Left ventricle myocardium inferior (tissue), 1 donor: Measurements from ENCODE around the gene XPR1. TPM values are rescaled to one million over a fixed set of nuclear protein-coding genes. Genes with fewer than 3 reads are reported as not detected.

Experiments used
- DNase-seq: peaks from one replicate; pipeline ENCODE4 v3.0.0-alpha.2; 2020
- H3K27ac ChIP-seq: fragments of 200-600 bp; replicated peaks from 2 replicates; pipeline ENCODE4 v1.8.0; 2021
- H3K27me3 ChIP-seq: fragments of 200-600 bp; 2 replicates; pipeline ENCODE4 v1.8.0; 2021; ENCODE audit warnings: low read depth
- H3K36me3 ChIP-seq: fragments of 200-600 bp; 2 replicates; pipeline ENCODE4 v1.8.0; 2021
- H3K4me1 ChIP-seq: fragments of 200-600 bp; 2 replicates; pipeline ENCODE4 v1.8.0; 2021
- H3K4me3 ChIP-seq: fragments of 200-600 bp; 2 replicates; pipeline ENCODE4 v1.8.0; 2021; ENCODE audit warnings: mild to moderate bottlenecking, moderate library complexity
- H3K9me3 ChIP-seq: fragments of 200-600 bp; replicated peaks from 2 replicates; pipeline ENCODE4 v1.8.0; 2021
- intact Hi-C: fragments of 100-400 bp; cut with micrococcal nuclease; formaldehyde crosslinking; loops from one replicate; pipeline ENCODE4 v1.11.0; 2022
- total RNA-seq: library from RNA; stranded (reverse); fragmentation: NEBNext Ultra II Directional; extraction: Animal tissue kit (Norgen Biotek cat#: 25700); gene quantifications from one replicate; pipeline ENCODE4 v1.2.1, GENCODE V29; 2021
- TF ChIP-seq, protein P1 (sequence below): fragments of 200-600 bp; IDR thresholded peaks from 2 replicates; pipeline ENCODE4 v1.8.0; 2021; ENCODE audit warnings: antibody characterized with exemption, mild to moderate bottlenecking, borderline replicate concordance
- donor health status: DM: no; HTN: yes; CAD: no; lungs with severe emphysema.

The XPR1 gene
- total RNA-seq, 1 donor from 2014 or later = 60.4 TPM

DNA sequence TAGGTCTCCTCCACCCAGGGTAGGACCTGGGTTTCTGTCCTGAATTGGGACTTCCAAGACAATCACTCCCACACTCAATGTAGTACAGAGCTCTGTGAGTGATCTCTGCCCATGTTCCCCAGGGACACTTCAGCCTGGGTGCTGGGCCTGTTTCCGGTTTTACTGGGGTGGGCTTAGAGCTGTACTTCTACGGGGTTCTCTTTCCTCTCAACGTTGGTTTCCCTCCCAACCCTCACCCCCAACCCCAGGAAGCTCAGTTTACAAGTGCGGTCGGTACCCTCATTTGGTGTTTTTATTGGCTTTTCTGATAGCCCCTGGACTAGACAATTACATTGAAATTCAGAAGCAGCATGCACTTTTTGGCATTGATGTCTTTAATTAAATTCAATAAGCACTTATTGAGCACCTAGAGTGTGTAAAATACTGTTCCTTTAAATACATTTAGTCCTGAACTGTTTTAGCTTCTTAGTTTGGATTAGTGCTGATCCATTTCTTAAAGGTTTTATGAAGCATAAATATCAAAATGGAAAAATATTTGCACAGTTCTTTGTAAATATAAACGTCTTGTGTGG lies 542 bp upstream of the XPR1 start:
- TF ChIP-seq, protein P1, sequence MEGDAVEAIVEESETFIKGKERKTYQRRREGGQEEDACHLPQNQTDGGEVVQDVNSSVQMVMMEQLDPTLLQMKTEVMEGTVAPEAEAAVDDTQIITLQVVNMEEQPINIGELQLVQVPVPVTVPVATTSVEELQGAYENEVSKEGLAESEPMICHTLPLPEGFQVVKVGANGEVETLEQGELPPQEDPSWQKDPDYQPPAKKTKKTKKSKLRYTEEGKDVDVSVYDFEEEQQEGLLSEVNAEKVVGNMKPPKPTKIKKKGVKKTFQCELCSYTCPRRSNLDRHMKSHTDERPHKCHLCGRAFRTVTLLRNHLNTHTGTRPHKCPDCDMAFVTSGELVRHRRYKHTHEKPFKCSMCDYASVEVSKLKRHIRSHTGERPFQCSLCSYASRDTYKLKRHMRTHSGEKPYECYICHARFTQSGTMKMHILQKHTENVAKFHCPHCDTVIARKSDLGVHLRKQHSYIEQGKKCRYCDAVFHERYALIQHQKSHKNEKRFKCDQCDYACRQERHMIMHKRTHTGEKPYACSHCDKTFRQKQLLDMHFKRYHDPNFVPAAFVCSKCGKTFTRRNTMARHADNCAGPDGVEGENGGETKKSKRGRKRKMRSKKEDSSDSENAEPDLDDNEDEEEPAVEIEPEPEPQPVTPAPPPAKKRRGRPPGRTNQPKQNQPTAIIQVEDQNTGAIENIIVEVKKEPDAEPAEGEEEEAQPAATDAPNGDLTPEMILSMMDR = no peak
- Histone ChIP-seq H3K4me1 (peaks cover 61% of the 10 kb centered on the region), H3K27me3 (no peaks in the 10 kb centered on the region), H3K27ac (peak overlapping the region; percentile 96), H3K36me3 (no peaks in the 10 kb centered on the region), H3K9me3 (no peaks in the 10 kb centered on the region), H3K4me3 (peak overlapping the region; percentile 80)
- intact Hi-C loops = loop anchor here (10.0 kb wide), 1 partner anchor 224 kb away; no protein-coding TSS in a partner anchor
- DNase-seq = no peak

DNA sequence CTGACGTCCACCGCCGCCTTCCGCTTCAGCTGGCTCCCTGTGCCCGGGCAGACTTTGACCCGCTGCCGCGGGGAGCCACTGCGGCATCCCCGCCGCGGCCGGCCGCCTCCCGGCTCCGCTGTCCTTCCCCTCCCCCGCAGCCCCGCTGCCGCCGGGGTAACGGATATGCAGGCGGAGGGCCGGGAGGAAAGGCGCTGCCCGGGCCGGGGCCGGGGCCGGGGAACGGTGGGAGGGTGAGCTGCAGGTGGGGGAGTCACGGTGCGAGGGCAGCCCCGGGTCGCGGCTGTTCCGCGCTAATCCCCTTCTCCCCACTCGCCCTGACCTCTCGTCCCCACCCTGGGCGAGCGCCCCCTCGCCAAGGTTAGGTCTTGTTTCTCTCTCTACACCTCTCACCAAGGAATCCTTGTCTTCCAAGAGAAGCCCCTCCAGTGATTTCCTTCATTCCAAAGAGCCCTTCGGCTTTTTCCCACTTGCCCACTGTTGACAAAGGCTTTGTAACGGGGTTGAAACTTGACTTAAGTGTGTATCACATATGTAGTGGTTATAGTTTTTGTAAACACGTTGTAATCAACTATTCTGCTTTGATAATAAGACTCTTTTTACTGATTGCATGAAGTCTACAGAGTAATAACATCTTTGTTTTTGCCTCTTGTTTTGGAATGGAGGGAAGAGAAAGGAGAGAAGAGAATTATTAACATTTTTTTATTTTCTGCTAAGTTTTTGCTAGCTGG lies 669 bp downstream of the XPR1 start:
- Histone ChIP-seq H3K9me3 (no peaks in the 10 kb centered on the region), H3K4me1 (peaks cover 73% of the 10 kb centered on the region), H3K27ac (peak overlapping the region; percentile 96), H3K27me3 (no peaks in the 10 kb centered on the region), H3K4me3 (peak overlapping the region; percentile 80), H3K36me3 (no peaks in the 10 kb centered on the region)
- intact Hi-C loops = loop anchor here (10.0 kb wide), 1 partner anchor 222 kb away; no protein-coding TSS in a partner anchor
- TF ChIP-seq, protein P1 = no peak
- DNase-seq = peak; percentile 62

DNA sequence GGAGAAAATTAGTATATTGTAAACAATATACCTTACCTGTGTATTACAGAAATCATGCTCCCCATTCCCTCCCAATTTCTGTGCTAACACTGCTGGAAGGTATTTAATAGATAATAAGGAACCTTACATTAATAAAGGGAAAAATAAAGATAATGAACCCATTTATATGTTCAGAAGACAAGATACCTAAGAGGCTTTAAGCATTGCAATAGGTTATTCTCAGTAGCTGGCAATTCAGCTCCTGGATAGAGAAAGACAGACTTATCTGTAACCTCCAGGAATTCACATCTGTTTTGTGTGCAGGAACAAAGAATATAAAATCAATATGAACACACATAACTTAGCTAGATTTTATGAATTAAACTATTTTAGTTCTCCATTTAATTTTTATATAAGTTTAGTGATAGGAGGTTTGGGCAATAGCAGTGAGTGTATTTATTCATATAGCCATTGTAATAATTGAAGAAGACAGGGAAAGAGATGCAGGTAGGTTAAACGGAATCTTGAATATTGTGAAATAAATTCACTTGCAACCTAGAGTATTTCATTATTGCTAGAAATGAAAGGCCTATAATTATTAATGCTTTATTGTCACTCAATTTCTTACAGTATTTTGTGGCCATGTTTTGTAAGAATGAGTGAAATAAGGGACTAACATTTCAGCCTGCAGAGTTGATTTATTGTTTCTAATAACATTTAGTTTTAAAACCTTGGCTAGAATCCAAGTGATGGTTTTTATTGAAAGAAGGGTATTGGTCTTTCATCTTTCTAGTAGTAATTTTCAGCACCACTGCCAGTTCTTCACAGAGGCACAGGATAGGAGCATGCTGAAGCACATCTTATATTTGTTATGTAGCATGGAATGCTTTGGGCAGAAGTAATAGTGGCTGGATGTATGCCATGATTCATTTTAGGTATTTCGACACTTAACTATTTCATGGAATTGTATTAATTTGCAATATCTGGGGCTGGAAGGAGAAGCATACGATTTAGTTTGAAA lies 1.5 kb downstream of the XPR1 start:
- Histone ChIP-seq H3K4me1 (peaks cover 80% of the 10 kb centered on the region), H3K9me3 (no peaks in the 10 kb centered on the region), H3K4me3 (peak overlapping the region; percentile 80), H3K27ac (peak overlapping the region; percentile 96), H3K27me3 (no peaks in the 10 kb centered on the region), H3K36me3 (no peaks in the 10 kb centered on the region)
- no peak for DNase-seq
- intact Hi-C loops = loop anchor here (10.0 kb wide), 1 partner anchor 221 kb away; no protein-coding TSS in a partner anchor
- TF ChIP-seq, protein P1 = no peak

DNA sequence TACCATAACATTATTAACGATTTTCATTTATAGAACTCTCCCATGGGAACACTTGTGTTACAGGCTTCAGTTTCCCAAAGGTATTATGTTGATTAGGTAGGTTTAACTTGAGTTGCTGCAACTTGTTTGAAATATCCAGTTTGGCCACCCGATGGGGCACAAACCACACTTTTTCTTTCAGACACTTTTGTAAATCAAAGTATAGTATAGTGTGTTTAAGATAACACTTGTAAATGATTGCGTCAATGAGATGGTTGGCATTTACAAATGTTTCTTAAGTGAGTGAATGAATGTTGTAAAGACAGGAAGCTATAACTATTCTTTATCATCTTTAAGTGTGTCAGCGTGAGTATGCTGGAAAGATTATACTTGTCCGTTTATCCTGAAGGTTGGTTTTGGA lies 4.3 kb downstream of the XPR1 start:
- H3K9me3 ChIP-seq = no peaks in the 10 kb centered on the region
- DNase-seq = no peak
- peak overlapping the region; percentile 43 for H3K27ac ChIP-seq
- H3K4me3 ChIP-seq = peak overlapping the region; percentile 80
- intact Hi-C loops = loop anchor here (10.0 kb wide), 1 partner anchor 219 kb away; no protein-coding TSS in a partner anchor
- no peaks in the 10 kb centered on the region for H3K36me3 ChIP-seq
- H3K27me3 ChIP-seq = no peaks in the 10 kb centered on the region
- TF ChIP-seq, protein P1 = peak; percentile 25
- peaks cover 97% of the 10 kb centered on the region for H3K4me1 ChIP-seq

DNA sequence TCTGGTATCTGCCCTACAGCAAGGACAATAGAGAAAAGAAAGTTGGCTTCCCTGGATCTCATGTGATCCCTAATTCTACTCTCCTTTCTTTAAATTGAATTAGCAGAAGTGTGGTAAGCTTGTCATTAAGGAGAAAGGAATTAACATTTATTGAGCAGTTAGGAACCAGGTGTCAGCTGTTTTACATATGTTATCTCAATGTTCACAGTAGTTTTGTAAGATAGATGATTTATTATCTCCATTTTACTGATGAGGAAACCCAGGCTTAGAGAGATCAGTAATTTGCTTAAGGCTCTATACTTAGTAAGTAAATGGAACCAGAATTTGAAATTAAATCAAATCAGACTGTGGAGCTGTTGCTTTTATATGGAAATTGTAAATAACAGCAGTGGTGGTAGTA lies 8.0 kb downstream of the XPR1 start:
- TF ChIP-seq, protein P1 = no peak
- no peaks in the 10 kb centered on the region for H3K9me3 ChIP-seq
- H3K36me3 ChIP-seq = no peaks in the 10 kb centered on the region
- H3K27me3 ChIP-seq = no peaks in the 10 kb centered on the region
- H3K4me3 ChIP-seq = peak overlapping the region; percentile 28
- H3K4me1 ChIP-seq = peaks cover 99% of the 10 kb centered on the region
- intact Hi-C loops = loop anchor here (10.0 kb wide), 1 partner anchor 215 kb away; no protein-coding TSS in a partner anchor
- peak overlapping the region; percentile 64 for H3K27ac ChIP-seq
- no peak for DNase-seq
